CD14-positive monocyte (primary cell): ENCODE data around the gene BAIAP2L1. TPM values are rescaled to one million over a fixed set of nuclear protein-coding genes. Genes with fewer than 3 reads are reported as not detected.

ENCODE experiments used
- DNase-seq, 3 donors: peaks; one replicate each; pipeline ENCODE4 v3.0.0-alpha.2; 2011 to 2022
- H2AFZ ChIP-seq: 2 replicates; pipeline ENCODE4 v1.6.0; 2012; ENCODE audit warnings: mild to moderate bottlenecking, low read depth, low read length, inconsistent platforms; ENCODE audit not compliant: insufficient read depth, poor library complexity, severe bottlenecking
- H3K27ac ChIP-seq, 2 donors: 1 replicate in 1 of 2; 2 replicates in 1 of 2; pipeline ENCODE4 v1.5.1; 2012 to 2013; ENCODE audit warnings: low read length in 2 of 2, control low read depth in 1 of 2, inconsistent platforms in 1 of 2, low read depth in 1 of 2, mild to moderate bottlenecking in 1 of 2
- H3K27me3 ChIP-seq, 2 donors: one replicate each; pipeline versions ENCODE4 v1.6.0 to v1.6.1; 2011 to 2013; ENCODE audit warnings: low read length in 2 of 2; ENCODE audit not compliant: control insufficient read depth in 2 of 2, insufficient read depth in 2 of 2
- H3K36me3 ChIP-seq, 2 donors: replicated peaks in 1 of 2; 1 replicate in 1 of 2; 2 replicates in 1 of 2; pipeline versions ENCODE4 v1.5.1 to v1.6.1; 2012 to 2013; ENCODE audit warnings: low read length in 2 of 2, control low read depth in 1 of 2, inconsistent platforms in 1 of 2, mild to moderate bottlenecking in 1 of 2; ENCODE audit not compliant: insufficient read depth in 2 of 2, control insufficient read depth in 1 of 2
- H3K4me1 ChIP-seq, 2 donors: 1 replicate in 1 of 2; 2 replicates in 1 of 2; pipeline versions ENCODE4 v1.5.1 to v1.6.1; 2012 to 2013; ENCODE audit warnings: low read length in 2 of 2, control low read depth in 1 of 2, inconsistent platforms in 1 of 2, mild to moderate bottlenecking in 1 of 2, moderate library complexity in 1 of 2; ENCODE audit not compliant: insufficient read depth in 2 of 2, control insufficient read depth in 1 of 2
- H3K4me2 ChIP-seq: replicated peaks from 2 replicates; pipeline ENCODE3; 2012; ENCODE audit warnings: low read length, moderate library complexity, mild to moderate bottlenecking; ENCODE audit not compliant: poor library complexity, severe bottlenecking; ENCODE audit errors: extremely low read depth
- H3K4me3 ChIP-seq, 3 experiments: fragments of 200-600 bp in 1 of 3; sonication (generic) in 1 of 3; replicated peaks in 1 of 3; 1 replicate in 2 of 3; 2 replicates in 1 of 3; pipeline ENCODE4 v1.5.1; 2011 to 2013; ENCODE audit warnings: low read length in 3 of 3, mild to moderate bottlenecking in 3 of 3, control low read depth in 2 of 3, low read depth in 2 of 3, inconsistent platforms in 1 of 3, moderate library complexity in 1 of 3
- H3K79me2 ChIP-seq: 2 replicates; pipeline ENCODE4 v1.6.0; 2012; ENCODE audit warnings: mild to moderate bottlenecking, control low read depth, inconsistent platforms, low read length, moderate library complexity; ENCODE audit not compliant: insufficient read depth
- H3K9ac ChIP-seq: 2 replicates; pipeline ENCODE4 v1.6.0; 2017; ENCODE audit warnings: low read length, mild to moderate bottlenecking; ENCODE audit not compliant: insufficient read depth, poor library complexity, severe bottlenecking
- H3K9me3 ChIP-seq, 2 donors: replicated peaks in 1 of 2; 1 replicate in 1 of 2; 2 replicates in 1 of 2; pipeline versions ENCODE4 v1.5.1 to v1.6.1; 2012 to 2013; ENCODE audit warnings: low read length in 2 of 2, control low read depth in 1 of 2; ENCODE audit not compliant: control insufficient read depth in 1 of 2, insufficient read depth in 1 of 2
- H4K20me1 ChIP-seq: 2 replicates; pipeline ENCODE4 v1.6.0; 2012; ENCODE audit warnings: mild to moderate bottlenecking, low read length, control low read depth, moderate library complexity; ENCODE audit not compliant: insufficient read depth
- H3K27ac Mint-ChIP-seq, 7 donors: one replicate each; pipeline ENCODE4 v1.8.0; 2020; ENCODE audit warnings: mild to moderate bottlenecking in 7 of 7, mixed read lengths in 7 of 7, moderate library complexity in 6 of 7, inconsistent platforms in 2 of 7
- H3K27me3 Mint-ChIP-seq, 3 donors: one replicate each; pipeline ENCODE4 v1.8.0; 2021 to 2022; ENCODE audit warnings: low read depth in 3 of 3, mild to moderate bottlenecking in 3 of 3, mixed read lengths in 3 of 3, moderate library complexity in 3 of 3, inconsistent platforms in 1 of 3
- H3K36me3 Mint-ChIP-seq, 2 donors: one replicate each; pipeline ENCODE4 v1.8.0; 2020; ENCODE audit warnings: mixed read lengths in 2 of 2, inconsistent platforms in 1 of 2, mild to moderate bottlenecking in 1 of 2
- H3K4me1 Mint-ChIP-seq: one replicate; pipeline ENCODE4 v1.8.0; 2020; ENCODE audit warnings: mild to moderate bottlenecking, mixed read lengths
- H3K4me3 Mint-ChIP-seq, 2 donors: one replicate each; pipeline ENCODE4 v1.8.0; 2020; ENCODE audit warnings: mild to moderate bottlenecking in 2 of 2, mixed read lengths in 2 of 2, moderate library complexity in 1 of 2
- H3K9me3 Mint-ChIP-seq, 7 donors: one replicate each; pipeline ENCODE4 v1.8.0; 2020 to 2022; ENCODE audit warnings: mixed read lengths in 7 of 7, mild to moderate bottlenecking in 6 of 7, moderate library complexity in 6 of 7, inconsistent platforms in 2 of 7
- WGBS: methylation state at CpG from one replicate; pipeline ENCODE4 v1.1.5; 2013; ENCODE audit warnings: missing lambda C conversion rate; ENCODE audit not compliant: insufficient coverage; 5-methylcytosine and 5-hydroxymethylcytosine counted together
- intact Hi-C, 2 donors: fragments of 100-400 bp; cut with micrococcal nuclease; formaldehyde crosslinking; loops; one replicate each; pipeline versions ENCODE4 v1.15.0 to v1.15.1; 2023
- polyA plus RNA-seq, 3 donors: library from polyadenylated mRNA; depleted of rRNA in 1 of 3; unstranded in 2 of 3; stranded (reverse) in 1 of 3; fragments of 300-500 nt in 2 of 3; fragments of >200 nt in 1 of 3; fragmentation: Illumina TruSeq in 2 of 3; gene quantifications; 1 replicate in 2 of 3; 2 replicates in 1 of 3; pipeline ENCODE4 v1.2.3, GENCODE V29; 2012 to 2021
- TF ChIP-seq, protein P1 (sequence below): fragments of 200-600 bp; IDR thresholded peaks from one replicate; pipeline ENCODE4 v1.8.0; 2022; ENCODE audit warnings: antibody characterized with exemption, mild to moderate bottlenecking

The BAIAP2L1 gene
- polyA plus RNA-seq, 3 donors = 0.17 to 0.52 TPM; not detected in 1

DNA sequence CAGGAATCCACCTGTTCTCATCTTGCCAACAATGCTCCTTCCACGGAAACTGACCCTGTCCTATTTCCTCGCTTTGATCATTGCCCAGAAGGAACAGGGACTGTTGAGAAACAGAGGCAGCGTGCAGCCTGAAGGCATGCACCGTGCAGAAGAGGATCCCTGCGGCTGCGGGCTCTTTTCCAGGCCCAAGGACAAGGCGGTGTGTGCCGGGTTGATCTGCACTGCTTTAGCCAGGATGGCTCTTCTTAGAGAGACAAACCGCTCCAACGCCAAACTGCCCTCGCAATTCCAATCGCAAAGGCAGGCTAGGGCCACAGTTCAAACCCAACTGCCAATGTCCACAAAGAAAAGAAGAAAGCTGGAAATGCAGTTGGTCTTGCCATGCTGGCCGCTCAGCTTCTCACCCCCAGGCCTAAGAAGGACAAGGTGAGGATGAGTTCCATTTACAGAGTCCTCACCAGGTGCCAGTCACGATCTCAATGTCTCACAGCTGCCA, 92.9 kb downstream of the BAIAP2L1 start:
- intact Hi-C loops = no loop called here
- Histone ChIP-seq H3K9me3 (no peaks in the 10 kb centered on the region), H3K36me3 (peaks cover 16 to 17% of the 10 kb centered on the region in 2 donors), H3K4me1 (no peaks in the 10 kb centered on the region), H3K79me2 (no peaks in the 10 kb centered on the region), H2AFZ (no peak overlapping the region), H3K9ac (no peak overlapping the region), H3K27me3 (no peaks in the 10 kb centered on the region), H3K4me3 (no peak overlapping the region), H4K20me1 (peaks cover 4% of the 10 kb centered on the region), H3K27ac (no peak overlapping the region), H3K4me2 (no peak overlapping the region)
- Mint-ChIP-seq H3K27me3 (peaks cover 0 to 2% (median 0%) of the 10 kb centered on the region in 3 donors), H3K27ac (no peak overlapping the region), H3K4me3 (no peak overlapping the region), H3K9me3 (no peaks in the 10 kb centered on the region), H3K36me3 (peaks cover 0 to 18% of the 10 kb centered on the region in 2 donors), H3K4me1 (peaks cover 4% of the 10 kb centered on the region)
- TF ChIP-seq, protein P1, sequence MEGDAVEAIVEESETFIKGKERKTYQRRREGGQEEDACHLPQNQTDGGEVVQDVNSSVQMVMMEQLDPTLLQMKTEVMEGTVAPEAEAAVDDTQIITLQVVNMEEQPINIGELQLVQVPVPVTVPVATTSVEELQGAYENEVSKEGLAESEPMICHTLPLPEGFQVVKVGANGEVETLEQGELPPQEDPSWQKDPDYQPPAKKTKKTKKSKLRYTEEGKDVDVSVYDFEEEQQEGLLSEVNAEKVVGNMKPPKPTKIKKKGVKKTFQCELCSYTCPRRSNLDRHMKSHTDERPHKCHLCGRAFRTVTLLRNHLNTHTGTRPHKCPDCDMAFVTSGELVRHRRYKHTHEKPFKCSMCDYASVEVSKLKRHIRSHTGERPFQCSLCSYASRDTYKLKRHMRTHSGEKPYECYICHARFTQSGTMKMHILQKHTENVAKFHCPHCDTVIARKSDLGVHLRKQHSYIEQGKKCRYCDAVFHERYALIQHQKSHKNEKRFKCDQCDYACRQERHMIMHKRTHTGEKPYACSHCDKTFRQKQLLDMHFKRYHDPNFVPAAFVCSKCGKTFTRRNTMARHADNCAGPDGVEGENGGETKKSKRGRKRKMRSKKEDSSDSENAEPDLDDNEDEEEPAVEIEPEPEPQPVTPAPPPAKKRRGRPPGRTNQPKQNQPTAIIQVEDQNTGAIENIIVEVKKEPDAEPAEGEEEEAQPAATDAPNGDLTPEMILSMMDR = no peak
- 99% methylated on average over 12 of the region's 14 CpGs for WGBS
- DNase-seq = no peak

DNA sequence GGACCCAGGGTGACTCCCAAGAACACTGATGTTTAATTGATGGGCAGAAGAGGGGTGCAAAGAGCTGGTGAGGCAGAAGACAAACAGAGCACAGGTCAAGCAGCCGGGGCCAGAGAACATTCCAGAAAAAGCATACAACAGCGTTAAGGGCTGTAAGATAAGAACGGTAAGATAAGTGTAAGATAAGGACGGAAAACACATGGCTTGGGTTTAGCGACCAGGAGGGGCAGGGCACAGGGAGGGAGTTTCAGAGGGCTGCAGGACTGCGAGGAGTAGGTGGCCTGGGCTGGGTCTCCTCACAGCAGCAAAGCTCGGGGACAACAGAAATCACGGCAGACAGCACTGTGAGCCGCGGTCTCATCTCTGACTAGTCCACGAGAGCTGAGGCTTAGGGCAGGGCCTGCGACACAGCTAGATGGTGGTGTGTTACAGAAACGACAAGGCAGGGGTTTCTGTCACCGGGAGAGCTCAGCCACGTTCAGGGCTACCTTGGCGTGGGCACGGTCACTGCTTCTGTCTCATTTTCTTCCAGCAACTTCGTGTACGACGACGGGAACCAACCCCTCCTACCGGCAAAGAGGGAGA, 94.8 kb downstream of the BAIAP2L1 start:
- H3K27me3 Mint-ChIP-seq = peaks cover 0 to 2% (median 0%) of the 10 kb centered on the region in 3 donors
- no peak overlapping the region for H3K4me3 Mint-ChIP-seq
- peaks cover 21% of the 10 kb centered on the region for H4K20me1 ChIP-seq
- no peaks in the 10 kb centered on the region for H3K9me3 Mint-ChIP-seq
- WGBS = over 99% methylated on average over 11 of the region's 22 CpGs
- no peak overlapping the region for H3K4me3 ChIP-seq
- no peak overlapping the region for H3K27ac Mint-ChIP-seq
- H3K79me2 ChIP-seq = no peaks in the 10 kb centered on the region
- H3K9ac ChIP-seq = no peak overlapping the region
- TF ChIP-seq, protein P1 = no peak
- no peak overlapping the region for H3K27ac ChIP-seq
- intact Hi-C loops = no loop called here
- no peak for DNase-seq
- H3K36me3 Mint-ChIP-seq = peaks cover under 1 to 21% of the 10 kb centered on the region in 2 donors
- no peak overlapping the region for H3K4me2 ChIP-seq
- H3K36me3 ChIP-seq = peaks cover 16 to 17% of the 10 kb centered on the region in 2 donors
- H3K4me1 ChIP-seq = no peaks in the 10 kb centered on the region
- H2AFZ ChIP-seq = no peak overlapping the region
- peaks cover 4% of the 10 kb centered on the region for H3K4me1 Mint-ChIP-seq
- H3K9me3 ChIP-seq = no peaks in the 10 kb centered on the region
- no peaks in the 10 kb centered on the region for H3K27me3 ChIP-seq
